BJ (cell line): ENCODE measurements around the gene ACAA1. TPM values are rescaled to one million over a fixed set of nuclear protein-coding genes. Genes with fewer than 3 reads are reported as not detected.
A peak's percentile ranks its signal among the peaks of the same experiment; 100 is the strongest.

Experiments
- CTCF ChIA-PET: fragments of 350-600 bp; formaldehyde crosslinking; extraction: SDS; loops from one replicate; lab custom pipeline; 2021; ENCODE audit warnings: antibody characterized with exemption, inconsistent platforms; lab: Yijun Ruan, JAX
- POLR2A ChIA-PET: fragments of 300-600 bp; sonication (Branson Sonifier 250); formaldehyde crosslinking; extraction: SDS; loops from one replicate; lab custom pipeline; 2021; ENCODE audit warnings: antibody characterized with exemption; lab: Charles Lee
- DNase-seq: peaks from one replicate; pipeline ENCODE4 v3.0.0-alpha.2; 2011; ENCODE audit warnings: low read depth
- H3K27me3 ChIP-seq: 2 replicates; pipeline ENCODE4 v1.6.0; 2011; ENCODE audit warnings: low read length; ENCODE audit not compliant: control insufficient read depth, insufficient read depth
- H3K36me3 ChIP-seq: 2 replicates; pipeline ENCODE4 v1.5.1; 2011; ENCODE audit warnings: low read length; ENCODE audit not compliant: control insufficient read depth, insufficient read depth
- H3K4me3 ChIP-seq: 2 replicates; pipeline ENCODE4 v1.5.1; 2011; ENCODE audit warnings: low read depth, mild to moderate bottlenecking, control low read depth, low read length
- CTCF ChIP-seq: IDR thresholded peaks from 2 replicates; pipeline ENCODE4 v1.5.1; 2011; ENCODE audit warnings: low read depth, mild to moderate bottlenecking, control low read depth, inconsistent platforms, low read length, moderate library complexity; ENCODE audit not compliant: insufficient read depth
- polyA plus RNA-seq: library from polyadenylated mRNA; depleted of rRNA; stranded (reverse); fragments of >200 nt; gene quantifications from 2 replicates; pipeline ENCODE4 v1.2.3, GENCODE V29; 2011

ACAA1 gene
- polyA plus RNA-seq, 1 experiment, result 81.8 TPM

DNA sequence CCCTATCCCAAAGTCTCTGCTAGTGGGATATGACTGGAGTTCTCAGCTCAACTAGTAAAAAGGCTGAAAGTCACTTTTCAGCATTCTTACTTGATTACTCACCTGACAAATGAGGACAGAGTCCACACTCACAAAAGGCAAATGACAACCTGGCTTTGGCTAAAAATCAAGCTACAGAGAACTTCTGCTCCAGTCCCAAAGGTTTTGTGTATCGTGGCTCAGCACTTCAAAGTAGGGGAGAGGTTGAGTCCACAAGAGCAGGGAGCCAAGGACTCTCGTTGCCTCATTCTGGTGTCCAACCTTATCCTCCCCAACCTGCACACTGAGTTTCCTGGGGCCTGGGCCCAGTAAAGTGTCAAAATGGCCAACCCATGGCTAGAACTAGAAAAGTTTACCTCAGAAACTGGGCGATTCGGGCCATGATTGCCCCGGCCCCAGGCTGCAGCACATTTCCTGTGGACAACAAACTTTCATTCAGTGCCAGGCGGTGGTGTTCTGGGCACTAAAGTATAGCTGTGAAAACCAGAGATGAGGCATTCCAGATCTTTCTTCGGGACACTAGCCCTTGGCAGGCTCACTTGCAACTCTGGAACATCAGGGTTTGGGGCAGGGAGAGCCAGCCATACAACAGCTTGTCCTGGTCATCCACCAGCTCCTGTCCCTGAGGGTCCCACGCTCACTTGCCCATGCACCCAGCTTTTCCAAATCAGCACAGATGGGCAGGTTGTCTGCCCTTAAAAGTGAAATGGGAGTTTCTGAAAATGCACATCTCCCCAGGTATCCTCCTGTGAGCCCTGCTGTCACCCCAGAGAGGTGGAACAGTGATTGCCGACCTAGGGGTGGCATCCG, 3.1 kb downstream of the ACAA1 start:
- POLR2A ChIA-PET, result no interaction called here
- no peak for TF ChIP-seq CTCF
- Histone ChIP-seq H3K27me3 (no peaks in the 10 kb centered on the region), H3K4me3 (no peak overlapping the region), H3K36me3 (peaks cover 30% of the 10 kb centered on the region)
- DNase-seq, result no peak
- CTCF ChIA-PET, result interaction anchor here (0.6 to 1.5 kb wide), 4 partner anchors 22 to 242 kb away, joined by 3 to 6 read pairs (median 4); no protein-coding TSS in a partner anchor

DNA sequence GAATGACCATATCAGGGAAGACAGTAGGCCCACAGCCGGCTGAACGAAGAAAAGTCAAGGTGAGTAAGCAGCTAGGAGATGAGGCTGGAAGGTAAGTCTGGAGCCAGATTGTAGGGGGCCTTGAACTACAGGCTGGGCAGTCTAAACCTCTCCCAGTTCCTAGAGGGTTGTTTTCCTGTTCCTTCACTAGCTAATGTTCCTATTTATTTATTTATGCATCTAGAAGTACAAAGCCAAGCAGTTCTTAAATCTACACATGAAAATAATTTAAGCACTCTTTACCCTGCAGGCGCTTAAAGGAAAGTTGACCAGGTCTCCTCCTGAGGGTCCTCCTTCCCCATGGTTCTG, 3.7 kb downstream of the ACAA1 start:
- no peak overlapping the region for H3K4me3 ChIP-seq
- no peak for DNase-seq
- ChIA-PET CTCF (interaction anchor here (0.6 to 1.5 kb wide), 4 partner anchors 22 to 241 kb away, joined by 3 to 6 read pairs (median 4); no protein-coding TSS in a partner anchor), POLR2A (no interaction called here)
- peaks cover 31% of the 10 kb centered on the region for H3K36me3 ChIP-seq
- no peak for TF ChIP-seq CTCF
- no peaks in the 10 kb centered on the region for H3K27me3 ChIP-seq

GRCh38 chr3:38131621-38132369, 5.1 kb downstream of the ACAA1 start:
- Histone ChIP-seq H3K27me3 (no peaks in the 10 kb centered on the region), H3K4me3 (no peak overlapping the region), H3K36me3 (peaks cover 42% of the 10 kb centered on the region)
- peak; percentile 55 for TF ChIP-seq CTCF
- ChIA-PET CTCF (interaction anchor here (0.8 to 5.5 kb wide), 8 partner anchors 14 to 349 kb away, joined by 3 to 39 read pairs (median 4); partner anchors contain the start of gene XYLB), POLR2A (no interaction called here)
- DNase-seq, result no peak

DNA sequence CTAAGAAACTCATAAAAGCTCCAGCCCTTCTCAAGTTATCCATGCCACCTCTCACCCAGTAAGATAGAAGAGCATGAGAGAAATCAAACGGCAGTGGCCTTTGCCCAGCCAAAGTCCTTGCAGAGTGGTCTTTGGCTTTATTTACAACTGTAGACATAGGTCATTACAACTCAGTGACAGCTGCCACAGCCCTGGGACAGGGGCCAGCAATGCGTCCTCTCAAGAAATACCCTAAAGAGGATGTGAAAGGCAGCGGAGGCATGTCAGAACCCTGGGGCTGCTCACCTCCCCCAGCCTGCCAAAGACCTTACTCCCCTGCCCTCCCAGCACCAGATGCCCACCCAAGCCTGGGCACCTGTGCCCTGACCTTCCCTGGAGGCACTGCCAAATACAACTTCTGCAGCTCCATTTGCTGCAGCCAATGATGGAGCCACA, 6.3 kb downstream of the ACAA1 start:
- Histone ChIP-seq H3K27me3 (no peaks in the 10 kb centered on the region), H3K4me3 (no peak overlapping the region), H3K36me3 (peaks cover 52% of the 10 kb centered on the region)
- no peak for DNase-seq
- CTCF ChIA-PET, result interaction anchor here (0.8 to 5.5 kb wide), 7 partner anchors 12 to 350 kb away, joined by 3 to 39 read pairs (median 4); partner anchors contain the start of gene XYLB
- no peak for TF ChIP-seq CTCF
- POLR2A ChIA-PET, result no interaction called here

DNA sequence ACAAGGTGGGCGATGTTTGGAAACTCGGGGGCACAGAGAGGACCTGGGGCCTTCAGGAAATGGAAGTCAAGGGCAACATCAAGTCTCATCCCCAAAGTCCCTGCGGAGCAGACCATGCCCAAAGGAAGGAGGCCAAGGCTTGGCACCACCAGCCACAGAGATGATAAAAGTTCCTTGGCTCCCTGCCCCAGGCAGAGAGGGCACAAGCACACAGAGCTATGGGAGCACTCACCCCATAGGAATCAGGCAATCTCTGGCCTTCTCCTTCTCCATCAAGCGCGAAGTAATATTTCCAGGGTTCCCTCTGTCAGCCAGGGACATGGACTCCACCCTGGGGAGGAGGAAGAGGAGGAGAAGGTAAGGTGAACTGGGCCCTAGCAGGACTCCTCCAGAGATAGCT, 7.9 kb downstream of the ACAA1 start:
- H3K36me3 ChIP-seq, result peaks cover 59% of the 10 kb centered on the region
- CTCF ChIA-PET, result interaction anchor here (5.5 kb wide), 1 partner anchor 11 kb away, joined by 39 read pairs; no protein-coding TSS in a partner anchor
- no peak overlapping the region for H3K4me3 ChIP-seq
- no peak for DNase-seq
- H3K27me3 ChIP-seq, result no peaks in the 10 kb centered on the region
- POLR2A ChIA-PET, result no interaction called here
- TF ChIP-seq CTCF, result no peak
